Loucy (cell line): ENCODE results near the gene FOXC1.

Experiments used
- EZH2phosphoT487 ChIP-seq: fragments of 200-600 bp; IDR thresholded peaks from 2 replicates; pipeline ENCODE4 v1.6.1; 2018; ENCODE audit warnings: antibody characterized with exemption, mild to moderate bottlenecking, moderate library complexity, borderline replicate concordance
- TF ChIP-seq, protein P1 (sequence below): fragments of 200-600 bp; sonication (generic); conservative IDR thresholded peaks from 2 replicates; pipeline ENCODE4 v1.5.1; 2014; ENCODE audit warnings: mild to moderate bottlenecking, antibody characterized with exemption, low read length

DNA sequence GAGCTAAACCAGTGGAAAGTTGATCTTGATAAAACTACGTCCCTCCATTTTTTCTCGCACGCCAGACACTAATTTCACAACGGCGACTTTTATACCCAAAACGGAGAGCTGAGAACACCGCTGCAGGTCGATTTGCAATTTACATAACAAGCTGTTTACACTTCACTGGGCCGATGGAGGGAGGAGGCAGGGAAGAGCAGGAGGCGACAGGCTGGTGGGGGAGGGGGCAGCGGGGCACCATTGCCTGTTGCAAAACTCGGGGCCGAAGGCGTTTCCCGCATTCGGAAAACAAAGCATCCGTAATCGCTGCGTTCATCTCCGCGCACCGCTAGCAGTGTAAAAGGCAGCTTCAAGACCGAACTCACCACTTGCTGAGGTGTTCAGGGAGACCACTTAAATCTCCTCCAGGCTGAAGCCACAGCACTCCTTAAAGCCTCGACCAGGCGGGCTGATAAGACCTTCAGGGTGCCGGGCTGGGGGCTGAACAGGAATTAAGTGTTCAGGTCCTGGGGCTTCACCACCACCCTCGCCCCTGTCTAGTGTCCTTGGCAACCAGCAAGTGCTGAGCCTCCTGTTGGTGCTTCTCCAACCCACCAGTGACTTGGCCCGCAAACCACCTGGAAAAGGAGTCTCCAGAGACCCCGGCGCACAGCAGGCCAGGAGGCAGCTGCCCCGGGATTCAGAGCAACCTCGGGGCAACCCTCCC, 2.0 kb upstream of the FOXC1 start:
- TF ChIP-seq, protein P1, sequence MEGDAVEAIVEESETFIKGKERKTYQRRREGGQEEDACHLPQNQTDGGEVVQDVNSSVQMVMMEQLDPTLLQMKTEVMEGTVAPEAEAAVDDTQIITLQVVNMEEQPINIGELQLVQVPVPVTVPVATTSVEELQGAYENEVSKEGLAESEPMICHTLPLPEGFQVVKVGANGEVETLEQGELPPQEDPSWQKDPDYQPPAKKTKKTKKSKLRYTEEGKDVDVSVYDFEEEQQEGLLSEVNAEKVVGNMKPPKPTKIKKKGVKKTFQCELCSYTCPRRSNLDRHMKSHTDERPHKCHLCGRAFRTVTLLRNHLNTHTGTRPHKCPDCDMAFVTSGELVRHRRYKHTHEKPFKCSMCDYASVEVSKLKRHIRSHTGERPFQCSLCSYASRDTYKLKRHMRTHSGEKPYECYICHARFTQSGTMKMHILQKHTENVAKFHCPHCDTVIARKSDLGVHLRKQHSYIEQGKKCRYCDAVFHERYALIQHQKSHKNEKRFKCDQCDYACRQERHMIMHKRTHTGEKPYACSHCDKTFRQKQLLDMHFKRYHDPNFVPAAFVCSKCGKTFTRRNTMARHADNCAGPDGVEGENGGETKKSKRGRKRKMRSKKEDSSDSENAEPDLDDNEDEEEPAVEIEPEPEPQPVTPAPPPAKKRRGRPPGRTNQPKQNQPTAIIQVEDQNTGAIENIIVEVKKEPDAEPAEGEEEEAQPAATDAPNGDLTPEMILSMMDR, result no peak
- no peak for TF ChIP-seq EZH2phosphoT487
